ENCODE results near the gene MCF2L.

DNA sequence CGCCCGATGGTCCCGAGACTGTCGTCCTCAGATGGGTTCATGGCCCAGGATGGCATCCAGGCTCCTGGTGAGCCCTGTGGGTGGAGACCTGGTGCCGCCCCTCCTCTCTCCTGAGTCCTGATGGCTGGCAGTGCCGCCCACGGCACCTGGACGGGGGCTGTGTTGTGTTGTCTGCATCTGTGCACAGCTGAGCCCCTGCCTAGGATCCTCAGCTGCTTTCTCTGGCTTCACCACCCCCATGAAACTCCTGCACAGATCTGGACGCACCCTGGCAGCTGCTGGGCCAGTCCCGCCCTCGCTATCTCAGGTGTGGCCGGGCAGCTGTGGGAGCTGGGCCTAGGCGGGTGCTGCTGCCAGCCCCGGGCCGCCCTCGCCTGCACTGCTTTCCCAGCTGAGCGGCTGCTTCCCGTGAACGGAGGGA is 27.7 kb downstream of the MCF2L start:
- TF ChIP-seq TAF1 (IDR thresholded peaks at IDR 0.05; ENCODE audit: borderline replicate concordance, low read depth, low read length): no peak
- TF ChIP-seq POLR2A (IDR thresholded peaks at IDR 0.05; ENCODE audit: low read depth, low read length): no peak
